ENCODE data around the gene LAYN. TPM values are rescaled to one million over a fixed set of nuclear protein-coding genes. Genes with fewer than 3 reads are reported as not detected.

LAYN gene
- total RNA-seq, 1 donor from 2014 or later = 10.6 TPM

DNA sequence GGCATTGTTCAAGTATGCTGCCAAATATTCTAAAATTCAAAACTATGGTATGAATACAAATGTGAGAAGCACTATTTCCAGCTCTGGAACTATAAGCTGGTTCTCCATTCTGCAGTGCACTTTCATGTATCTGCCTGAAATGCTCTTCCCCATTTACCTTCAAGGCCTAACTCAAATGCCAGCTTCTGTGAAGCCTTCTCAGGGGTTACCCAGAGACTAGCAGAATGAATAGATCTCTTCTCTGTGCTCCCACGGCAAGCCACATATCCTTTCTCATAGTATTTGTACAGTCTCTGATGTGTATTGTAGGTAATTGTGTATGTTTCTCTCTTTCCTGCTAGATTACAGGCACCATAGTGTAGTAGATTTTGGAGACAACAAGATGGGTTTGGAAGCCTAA is 21.9 kb upstream of the LAYN start:
- DNase-seq (ENCODE audit: low spot score) = no peak
- Mint-ChIP-seq H3K9me3 (ENCODE audit: low read depth) (no peaks in the 10 kb centered on the region), H3K27me3 (ENCODE audit: low read depth) (peaks cover 3% of the 10 kb centered on the region), H3K27ac (ENCODE audit: unreplicated experiment) (no peak overlapping the region), H3K36me3 (ENCODE audit: low read depth) (no peaks in the 10 kb centered on the region), H3K4me3 (ENCODE audit: unreplicated experiment) (no peak overlapping the region), H3K4me1 (ENCODE audit: low read depth) (peaks cover 17% of the 10 kb centered on the region)
- TF ChIP-seq, protein P1, sequence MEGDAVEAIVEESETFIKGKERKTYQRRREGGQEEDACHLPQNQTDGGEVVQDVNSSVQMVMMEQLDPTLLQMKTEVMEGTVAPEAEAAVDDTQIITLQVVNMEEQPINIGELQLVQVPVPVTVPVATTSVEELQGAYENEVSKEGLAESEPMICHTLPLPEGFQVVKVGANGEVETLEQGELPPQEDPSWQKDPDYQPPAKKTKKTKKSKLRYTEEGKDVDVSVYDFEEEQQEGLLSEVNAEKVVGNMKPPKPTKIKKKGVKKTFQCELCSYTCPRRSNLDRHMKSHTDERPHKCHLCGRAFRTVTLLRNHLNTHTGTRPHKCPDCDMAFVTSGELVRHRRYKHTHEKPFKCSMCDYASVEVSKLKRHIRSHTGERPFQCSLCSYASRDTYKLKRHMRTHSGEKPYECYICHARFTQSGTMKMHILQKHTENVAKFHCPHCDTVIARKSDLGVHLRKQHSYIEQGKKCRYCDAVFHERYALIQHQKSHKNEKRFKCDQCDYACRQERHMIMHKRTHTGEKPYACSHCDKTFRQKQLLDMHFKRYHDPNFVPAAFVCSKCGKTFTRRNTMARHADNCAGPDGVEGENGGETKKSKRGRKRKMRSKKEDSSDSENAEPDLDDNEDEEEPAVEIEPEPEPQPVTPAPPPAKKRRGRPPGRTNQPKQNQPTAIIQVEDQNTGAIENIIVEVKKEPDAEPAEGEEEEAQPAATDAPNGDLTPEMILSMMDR (IDR thresholded peaks at IDR 0.05) = no peak

DNA sequence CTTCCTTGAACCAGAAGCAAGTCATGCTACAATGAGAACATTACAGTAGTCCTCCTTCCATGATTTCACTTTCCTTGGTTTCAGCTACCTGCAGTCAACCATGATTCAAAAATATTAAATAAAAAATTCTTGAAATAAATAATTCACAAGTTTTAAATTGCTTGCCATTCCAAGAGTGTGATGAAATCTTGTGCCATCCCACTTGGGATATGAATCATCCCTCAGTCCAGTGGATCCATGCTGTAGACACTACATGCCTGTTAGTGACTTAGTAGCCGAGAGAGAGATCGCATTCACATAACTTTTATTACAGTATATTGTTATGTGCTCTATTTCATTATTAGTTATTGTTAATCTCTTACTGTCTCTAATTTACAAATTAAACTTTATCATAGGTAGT is 20.0 kb upstream of the LAYN start:
- TF ChIP-seq, protein P1 (IDR thresholded peaks at IDR 0.05) = no peak
- H3K27me3 Mint-ChIP-seq (ENCODE audit: low read depth) = no peaks in the 10 kb centered on the region
- DNase-seq (ENCODE audit: low spot score) = no peak
- no peaks in the 10 kb centered on the region for H3K36me3 Mint-ChIP-seq (ENCODE audit: low read depth)
- peak overlapping the region; percentile 57 for H3K27ac Mint-ChIP-seq (ENCODE audit: unreplicated experiment)
- peaks cover 11% of the 10 kb centered on the region for H3K4me1 Mint-ChIP-seq (ENCODE audit: low read depth)
- H3K4me3 Mint-ChIP-seq (ENCODE audit: unreplicated experiment) = no peak overlapping the region
- no peaks in the 10 kb centered on the region for H3K9me3 Mint-ChIP-seq (ENCODE audit: low read depth)

DNA sequence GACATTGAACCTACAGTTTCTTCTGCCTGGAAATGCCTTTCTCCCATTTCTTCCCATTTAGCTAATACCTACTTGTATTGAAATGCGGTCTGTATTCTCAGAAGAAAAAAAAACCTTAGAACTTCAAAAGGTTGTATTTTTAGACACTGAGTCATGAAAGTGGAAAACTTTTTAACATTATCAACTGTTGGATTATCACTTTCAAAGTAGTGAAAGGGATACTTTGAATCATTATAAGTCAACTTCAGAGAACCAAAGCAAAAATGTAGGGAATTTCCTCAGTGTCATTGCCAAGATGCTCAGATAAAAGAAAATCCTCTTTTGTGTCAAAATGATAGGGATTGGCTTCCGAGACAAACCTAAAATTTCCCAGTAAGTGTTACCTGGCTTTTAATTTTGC is 19.4 kb upstream of the LAYN start:
- Mint-ChIP-seq H3K4me1 (ENCODE audit: low read depth) (peaks cover 11% of the 10 kb centered on the region), H3K9me3 (ENCODE audit: low read depth) (no peaks in the 10 kb centered on the region), H3K27ac (ENCODE audit: unreplicated experiment) (peak overlapping the region; percentile 57), H3K4me3 (ENCODE audit: unreplicated experiment) (no peak overlapping the region), H3K27me3 (ENCODE audit: low read depth) (no peaks in the 10 kb centered on the region), H3K36me3 (ENCODE audit: low read depth) (no peaks in the 10 kb centered on the region)
- DNase-seq (ENCODE audit: low spot score) = no peak
- TF ChIP-seq, protein P1 (IDR thresholded peaks at IDR 0.05) = no peak

DNA sequence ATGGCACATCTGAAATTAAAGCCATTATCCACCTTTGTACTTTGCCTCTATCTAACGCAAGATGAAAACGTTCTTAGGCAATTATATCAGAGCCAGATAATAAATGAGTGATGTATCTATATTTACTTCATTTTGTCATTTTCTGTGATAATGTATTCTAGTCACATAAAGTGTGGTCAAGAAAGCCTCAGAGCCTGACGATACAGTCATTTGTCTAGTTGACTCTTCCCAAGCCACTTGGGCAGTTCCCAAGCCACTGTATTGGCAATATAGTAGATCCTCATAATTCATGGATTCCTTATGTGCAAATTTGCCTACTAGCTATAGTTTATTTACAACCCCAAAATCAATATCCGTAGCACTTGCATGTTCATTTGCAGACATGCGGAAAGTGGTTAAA is 18.1 kb upstream of the LAYN start:
- Mint-ChIP-seq H3K27ac (ENCODE audit: unreplicated experiment) (no peak overlapping the region), H3K27me3 (ENCODE audit: low read depth) (no peaks in the 10 kb centered on the region), H3K36me3 (ENCODE audit: low read depth) (no peaks in the 10 kb centered on the region), H3K4me1 (ENCODE audit: low read depth) (peaks cover 15% of the 10 kb centered on the region), H3K9me3 (ENCODE audit: low read depth) (no peaks in the 10 kb centered on the region), H3K4me3 (ENCODE audit: unreplicated experiment) (no peak overlapping the region)
- no peak for DNase-seq (ENCODE audit: low spot score)
- TF ChIP-seq, protein P1 (IDR thresholded peaks at IDR 0.05) = no peak

DNA sequence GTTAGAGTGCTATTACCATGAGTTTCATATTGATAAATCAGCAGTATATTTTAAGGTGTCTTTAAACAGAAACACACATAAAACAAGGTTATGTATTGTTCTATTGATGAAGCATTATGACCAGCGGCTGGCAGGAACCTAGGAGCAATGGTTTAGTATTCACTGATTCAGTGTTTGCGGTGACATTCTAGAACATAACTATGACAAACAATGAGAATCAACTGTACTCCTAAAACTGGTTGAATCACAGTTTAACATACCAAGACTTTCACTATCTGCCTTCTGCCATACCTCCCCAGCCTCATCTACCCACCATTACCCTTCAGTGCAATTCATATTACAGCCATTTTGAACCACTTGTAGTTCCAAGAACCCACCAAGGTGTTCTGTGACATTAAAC is 17.2 kb upstream of the LAYN start:
- Mint-ChIP-seq H3K4me3 (ENCODE audit: unreplicated experiment) (no peak overlapping the region), H3K4me1 (ENCODE audit: low read depth) (peaks cover 15% of the 10 kb centered on the region), H3K27me3 (ENCODE audit: low read depth) (no peaks in the 10 kb centered on the region)

More for the DNA sequence above, 17.2 kb upstream of the LAYN start:
- H3K27ac Mint-ChIP-seq (ENCODE audit: unreplicated experiment) = no peak overlapping the region
- H3K36me3 Mint-ChIP-seq (ENCODE audit: low read depth) = no peaks in the 10 kb centered on the region
- DNase-seq (ENCODE audit: low spot score) = no peak
- H3K9me3 Mint-ChIP-seq (ENCODE audit: low read depth) = no peaks in the 10 kb centered on the region
- TF ChIP-seq, protein P1 (IDR thresholded peaks at IDR 0.05) = no peak

All from chondrocyte (in vitro differentiated cells).